Activated CD8-positive, alpha-beta memory T cell treated with anti-CD3 and anti-CD28 coated beads for 48 hours (primary cell): ENCODE results near the gene KCNT1.

Source experiments
- DNase-seq, 3 experiments: peaks; one replicate each; pipeline ENCODE4 v3.0.0-alpha.2; 2020; ENCODE audit warnings: low read depth in 2 of 3, low spot score in 2 of 3

The KCNT1 gene

DNA sequence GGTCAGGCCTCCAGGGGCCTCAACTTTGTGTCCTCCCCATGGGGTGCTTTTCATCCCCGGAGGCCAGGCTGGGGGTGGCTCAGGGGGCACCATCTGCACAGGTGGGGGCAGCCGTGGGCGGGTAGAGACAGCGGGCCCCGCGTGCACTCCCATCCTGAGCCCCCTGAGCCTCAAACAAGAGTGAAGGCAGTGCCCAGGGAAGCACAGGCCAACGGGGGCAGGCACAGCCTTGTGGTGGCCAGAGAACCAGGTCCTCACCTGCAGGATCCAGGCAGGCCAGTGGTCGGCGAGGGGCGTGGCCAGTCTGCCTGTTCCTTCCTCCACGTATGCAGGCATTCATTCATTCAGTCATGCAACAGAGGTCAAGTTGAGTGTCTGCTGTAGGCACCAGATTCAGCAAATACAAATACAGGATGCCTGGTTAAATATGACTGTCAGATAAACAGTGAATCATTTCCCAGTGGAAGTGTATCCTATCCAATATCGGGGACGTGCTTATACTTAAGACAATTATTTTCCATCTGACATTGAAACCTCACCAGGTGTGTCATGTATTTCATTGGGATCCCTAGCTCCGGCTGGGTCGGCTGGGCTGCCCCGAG lies 22.3 kb downstream of the KCNT1 start:
- DNase-seq = no peak

DNA sequence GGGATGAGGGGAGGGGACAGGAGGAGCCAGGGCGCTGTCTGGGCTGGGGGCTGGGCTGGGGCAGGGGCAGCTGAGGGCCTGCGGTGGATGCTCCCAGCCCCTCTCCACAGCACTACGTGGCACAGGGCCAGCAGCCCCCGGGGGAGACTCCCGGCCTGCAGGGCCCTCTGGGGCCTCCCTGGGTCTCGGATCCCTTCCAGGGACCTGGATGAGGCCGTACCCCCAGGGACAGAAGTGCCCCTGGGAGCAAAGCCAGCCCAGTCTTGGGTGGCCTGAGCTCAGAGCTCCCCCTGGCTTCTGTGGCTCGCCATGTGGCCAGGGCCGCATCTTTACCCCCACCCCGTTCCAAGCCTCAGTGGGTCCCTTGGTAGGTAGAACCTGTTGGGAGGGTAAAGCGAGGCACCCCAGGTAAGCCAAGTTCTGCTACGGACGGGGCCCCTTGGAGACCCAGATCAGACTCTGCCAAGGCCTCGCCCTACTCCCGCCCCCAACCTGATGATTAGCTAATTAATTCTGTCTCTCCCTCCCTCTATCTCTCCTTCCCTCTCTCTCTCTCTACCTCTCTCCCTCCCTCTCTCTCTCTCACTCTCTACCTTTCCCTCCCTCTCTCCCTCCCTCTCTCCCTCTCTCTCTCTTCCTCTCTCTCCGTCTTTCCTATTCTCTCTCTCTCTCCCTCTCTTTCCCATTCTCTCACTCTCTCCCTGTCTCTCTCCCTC lies 24.3 kb downstream of the KCNT1 start:
- no peak for DNase-seq

DNA sequence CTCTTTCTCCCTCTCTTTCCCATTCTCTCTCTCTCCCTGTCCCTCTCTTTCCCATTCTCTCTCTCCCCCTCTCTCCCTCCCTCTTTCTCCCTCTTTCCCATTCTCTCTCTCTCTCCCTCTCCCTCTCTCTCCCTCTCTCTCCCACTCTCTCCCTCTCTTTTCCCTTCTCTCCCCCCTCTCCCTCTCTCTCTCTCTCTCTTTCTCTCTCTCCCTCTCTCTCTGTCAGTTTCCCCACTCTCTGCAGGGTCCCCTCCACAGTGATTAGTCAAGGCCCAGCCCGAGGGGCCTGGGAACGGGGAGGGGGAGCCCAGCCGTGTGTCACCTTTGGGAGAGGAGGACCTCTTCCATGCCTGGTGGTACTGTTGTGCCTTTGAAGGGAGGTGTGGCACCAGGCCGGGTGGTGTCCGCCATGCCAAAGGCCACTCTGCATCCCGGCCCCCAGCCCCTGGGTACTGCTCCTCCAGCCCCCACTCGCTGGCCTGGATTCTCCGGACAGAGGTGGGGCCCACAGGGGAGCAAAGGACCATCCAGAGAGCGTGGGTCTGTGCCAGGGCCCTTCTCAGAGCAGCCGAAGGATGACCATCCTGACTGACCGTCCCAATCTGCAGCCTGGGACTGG lies 25.4 kb downstream of the KCNT1 start:
- DNase-seq = no peak

DNA sequence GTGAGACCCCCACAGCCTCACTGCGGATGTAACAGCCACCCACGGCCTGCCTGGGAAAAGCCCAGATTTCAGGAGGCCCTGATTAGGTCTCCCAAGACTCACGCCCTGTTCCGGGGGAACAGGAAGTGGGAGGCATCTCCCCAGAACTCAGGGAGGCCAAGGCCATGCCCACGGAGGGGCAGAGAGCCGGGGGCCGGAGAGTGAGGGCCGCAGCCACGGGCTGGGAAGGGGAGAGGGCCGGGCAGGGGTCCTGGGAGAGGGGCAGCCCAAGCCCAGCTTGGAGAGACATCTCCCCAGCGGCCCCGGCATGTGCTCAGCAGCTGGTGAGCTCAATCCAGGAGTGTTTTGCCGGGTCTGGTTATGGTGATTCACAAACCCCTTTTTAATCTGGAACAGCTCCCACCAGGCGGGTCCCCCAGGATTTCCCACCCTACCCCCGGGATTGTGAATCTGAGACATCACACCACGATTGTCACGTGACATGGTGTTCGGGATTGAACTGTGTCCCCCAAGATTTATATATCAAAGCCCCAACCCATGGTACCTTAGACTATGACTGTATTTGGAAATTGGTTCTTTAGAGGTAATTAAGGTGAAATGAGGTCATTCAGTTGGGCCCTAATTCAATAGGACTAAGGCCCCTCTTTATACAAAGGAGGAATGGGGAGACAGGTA lies 26.6 kb downstream of the KCNT1 start:
- no peak for DNase-seq

DNA sequence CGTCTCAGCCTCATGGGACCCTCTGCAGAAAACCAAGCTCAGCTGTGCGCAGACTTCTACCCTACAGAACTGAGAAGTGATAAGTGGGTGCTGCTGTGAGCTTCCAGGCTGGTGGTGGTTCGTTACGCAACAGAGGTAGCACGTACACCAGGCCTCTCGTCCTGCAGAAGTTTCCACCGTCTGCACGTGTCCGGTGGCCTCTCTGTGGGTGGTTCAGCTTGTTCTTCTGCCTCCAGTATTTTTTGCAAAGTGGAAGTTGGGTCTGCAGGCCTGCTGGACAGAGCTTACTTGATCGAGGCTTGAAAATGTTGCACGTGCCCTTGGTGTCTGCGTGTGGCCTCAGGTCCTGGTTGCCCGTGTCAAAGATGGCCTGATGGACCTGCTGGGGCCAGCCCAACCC lies 27.5 kb downstream of the KCNT1 start:
- no peak for DNase-seq

DNA sequence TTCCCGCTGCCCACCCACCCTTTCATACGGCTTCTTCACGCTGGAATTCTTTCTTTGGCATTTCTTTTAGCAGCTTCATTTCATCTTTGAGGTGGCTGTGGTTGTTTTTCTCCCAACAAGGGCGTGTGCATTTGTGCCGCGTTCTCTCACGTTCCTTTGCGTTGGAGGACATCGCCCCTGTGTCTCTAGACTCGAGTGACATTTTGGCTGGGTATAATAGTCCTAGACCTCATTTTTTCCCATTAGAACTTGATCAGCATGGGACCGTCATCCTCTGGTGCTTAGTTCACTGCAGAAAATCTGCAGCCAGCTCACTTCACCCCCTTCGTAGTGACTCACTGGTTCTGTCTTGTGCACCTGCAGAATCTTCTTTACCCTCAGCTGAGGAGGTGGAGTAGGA lies 29.5 kb downstream of the KCNT1 start:
- no peak for DNase-seq

DNA sequence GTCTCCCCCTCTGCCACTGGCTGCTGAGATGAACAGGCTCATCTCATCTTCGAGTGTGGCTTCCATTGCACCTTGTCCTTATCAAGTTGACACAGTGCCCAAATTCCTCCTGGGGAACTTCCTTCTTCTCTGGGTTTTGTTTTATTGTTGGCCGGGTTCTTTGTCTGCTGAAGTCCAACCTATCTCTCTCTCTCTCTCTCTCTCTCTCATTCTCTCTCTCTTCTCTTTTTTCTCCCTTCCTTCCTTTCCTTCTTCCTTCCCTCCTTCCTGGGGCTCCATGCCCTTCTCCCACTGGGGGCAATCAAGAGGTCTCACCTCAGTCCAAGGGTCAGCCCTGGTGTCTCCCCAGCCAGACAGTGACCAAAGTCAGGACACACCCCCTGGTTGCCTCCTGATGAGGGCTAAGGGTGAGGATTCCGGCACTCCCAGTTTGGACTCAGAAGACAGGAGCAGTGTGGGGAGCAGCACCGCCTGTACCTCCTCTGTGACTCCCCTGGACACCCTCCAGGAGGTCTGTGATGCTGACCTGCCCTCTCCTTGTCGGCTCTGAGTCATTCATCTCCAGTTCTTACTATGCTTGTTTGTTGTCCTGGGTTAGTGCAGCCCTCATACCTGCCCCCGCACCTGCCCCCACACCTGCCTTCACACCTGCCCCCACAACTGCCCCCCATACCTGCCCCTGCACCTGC lies 30.7 kb downstream of the KCNT1 start:
- no peak for DNase-seq

DNA sequence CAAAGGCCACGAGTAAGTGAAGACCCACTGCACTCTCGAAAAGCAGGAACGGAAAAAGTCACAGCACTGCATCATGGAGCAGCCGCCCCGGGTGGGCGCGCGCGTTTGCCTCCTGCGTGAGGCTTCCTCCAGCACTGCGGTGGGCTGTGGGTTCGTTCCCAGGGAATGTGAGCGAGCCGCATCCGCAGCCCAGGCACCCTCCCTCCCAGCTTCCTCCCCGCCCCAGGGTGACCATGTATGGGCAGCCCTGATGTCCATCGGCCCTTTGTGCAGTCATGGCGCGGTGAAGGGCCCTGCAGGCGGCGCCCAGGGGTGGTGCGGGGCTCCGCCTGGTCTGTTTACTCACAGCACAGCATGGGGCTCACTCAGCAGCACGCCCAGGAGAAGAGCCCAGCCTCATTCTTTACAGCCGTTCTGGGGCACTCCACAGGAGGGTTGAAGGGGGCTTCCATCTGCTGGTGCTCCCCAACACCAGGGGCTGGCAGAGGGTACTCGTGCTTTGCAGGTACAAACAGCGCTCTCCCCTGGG lies 32.7 kb downstream of the KCNT1 start:
- no peak for DNase-seq

DNA sequence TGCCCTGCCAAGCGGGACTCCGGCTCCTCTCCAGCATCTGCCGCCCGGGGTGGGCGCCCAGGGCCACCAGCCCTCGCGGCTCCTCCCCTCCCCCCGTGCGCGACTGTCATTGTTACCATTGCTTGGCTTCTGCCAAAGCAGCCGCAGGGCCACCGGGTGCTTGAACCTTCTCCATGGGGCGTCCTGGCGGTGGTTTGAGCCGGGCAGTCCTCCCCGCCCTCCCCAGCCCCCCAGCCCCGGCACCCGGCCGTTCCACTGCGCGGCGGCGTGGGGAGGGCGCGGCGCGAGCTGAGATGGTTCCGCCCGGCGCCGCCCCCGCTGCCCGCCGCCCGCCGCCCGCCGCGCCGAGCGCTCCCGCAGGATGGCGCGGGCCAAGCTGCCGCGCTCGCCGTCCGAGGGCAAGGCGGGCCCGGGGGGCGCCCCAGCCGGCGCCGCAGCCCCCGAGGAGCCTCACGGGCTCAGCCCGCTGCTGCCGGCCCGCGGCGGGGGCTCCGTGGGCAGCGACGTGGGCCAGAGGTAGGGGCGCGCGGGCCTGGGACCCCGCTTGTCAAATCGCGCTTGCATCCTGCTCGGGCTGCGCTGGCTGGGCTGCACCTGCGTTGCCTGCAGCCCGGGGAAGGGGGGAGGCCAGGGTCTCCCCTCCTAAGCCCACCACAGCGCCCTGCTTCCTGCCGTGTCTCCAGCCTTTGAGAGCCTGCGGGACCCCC lies 34.4 kb downstream of the KCNT1 start:
- DNase-seq = no peak

DNA sequence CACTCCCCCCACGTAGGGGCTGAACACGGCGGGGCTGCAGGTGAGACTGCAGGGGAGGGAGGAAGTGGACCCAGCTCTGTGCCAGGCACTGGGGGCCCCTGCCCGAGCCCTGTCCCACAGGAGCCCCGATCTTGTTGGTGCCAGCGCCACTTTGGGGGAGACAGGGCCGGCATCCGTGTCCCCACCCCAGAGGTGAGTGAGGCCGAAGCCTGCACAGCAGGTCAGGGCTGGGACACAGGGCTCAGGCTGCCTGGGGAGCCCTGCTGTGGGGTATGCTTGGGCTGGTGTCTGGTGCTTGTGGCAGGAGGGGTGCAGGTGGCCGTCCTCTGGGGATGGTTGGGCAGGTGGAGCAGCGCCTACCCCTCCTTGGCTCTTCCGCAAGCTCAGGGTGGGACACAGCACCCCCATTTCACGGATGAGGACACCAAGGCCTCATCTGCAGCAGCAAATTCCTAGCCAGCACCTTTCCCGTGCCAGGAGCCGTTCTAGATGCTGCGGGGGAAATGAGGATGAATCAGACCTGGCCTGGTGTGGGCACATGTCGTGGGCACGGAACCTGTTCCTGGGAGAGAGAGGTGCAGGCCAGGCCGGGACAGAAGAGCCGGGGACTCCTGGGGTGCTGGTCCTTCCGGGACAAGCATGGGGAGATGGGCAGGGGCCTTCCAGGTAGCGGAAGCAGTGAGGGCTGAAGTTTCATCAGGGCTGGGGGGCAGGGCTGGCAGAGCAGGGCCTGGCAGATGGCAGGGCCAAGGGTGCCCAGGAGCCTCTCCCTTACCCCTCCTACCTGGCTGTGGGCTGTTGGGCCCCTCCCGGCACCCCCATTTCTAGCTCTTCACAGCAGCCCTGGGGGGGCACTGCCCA lies 35.2 kb downstream of the KCNT1 start:
- DNase-seq = no peak

DNA sequence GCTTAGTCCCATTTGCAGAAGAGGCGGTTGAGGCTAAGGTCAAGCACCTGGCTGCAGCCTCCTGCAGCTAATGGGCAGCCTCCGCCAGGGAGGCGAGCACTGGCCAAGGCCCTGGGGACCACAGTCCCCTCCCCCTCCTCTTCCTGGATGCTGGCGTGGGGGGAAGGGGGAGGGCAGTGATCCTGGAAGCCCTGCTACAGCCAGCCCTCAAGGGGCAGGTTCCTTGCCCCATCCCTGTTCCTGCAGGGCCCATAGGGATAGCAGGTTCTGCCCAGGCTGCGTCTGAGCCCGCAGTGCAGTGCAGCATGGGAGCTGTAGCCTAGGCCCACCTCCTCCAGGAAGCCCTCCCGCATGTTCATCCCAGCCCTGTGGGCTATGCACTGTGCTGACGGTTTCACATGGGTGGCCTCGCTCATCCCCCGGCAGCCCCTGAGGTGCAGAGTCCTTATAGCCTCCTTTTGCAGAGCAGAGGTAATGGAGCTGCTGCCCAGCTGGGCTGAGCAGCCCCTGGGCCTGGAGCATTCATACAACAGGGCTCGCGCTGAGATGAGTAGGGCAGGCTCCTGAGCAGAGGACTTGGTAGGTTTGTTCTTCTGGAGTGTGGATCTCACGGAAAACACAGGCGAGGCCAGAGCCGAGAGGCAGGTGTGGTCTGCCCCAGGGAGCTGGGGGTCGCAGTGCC lies 36.0 kb downstream of the KCNT1 start:
- DNase-seq = no peak

DNA sequence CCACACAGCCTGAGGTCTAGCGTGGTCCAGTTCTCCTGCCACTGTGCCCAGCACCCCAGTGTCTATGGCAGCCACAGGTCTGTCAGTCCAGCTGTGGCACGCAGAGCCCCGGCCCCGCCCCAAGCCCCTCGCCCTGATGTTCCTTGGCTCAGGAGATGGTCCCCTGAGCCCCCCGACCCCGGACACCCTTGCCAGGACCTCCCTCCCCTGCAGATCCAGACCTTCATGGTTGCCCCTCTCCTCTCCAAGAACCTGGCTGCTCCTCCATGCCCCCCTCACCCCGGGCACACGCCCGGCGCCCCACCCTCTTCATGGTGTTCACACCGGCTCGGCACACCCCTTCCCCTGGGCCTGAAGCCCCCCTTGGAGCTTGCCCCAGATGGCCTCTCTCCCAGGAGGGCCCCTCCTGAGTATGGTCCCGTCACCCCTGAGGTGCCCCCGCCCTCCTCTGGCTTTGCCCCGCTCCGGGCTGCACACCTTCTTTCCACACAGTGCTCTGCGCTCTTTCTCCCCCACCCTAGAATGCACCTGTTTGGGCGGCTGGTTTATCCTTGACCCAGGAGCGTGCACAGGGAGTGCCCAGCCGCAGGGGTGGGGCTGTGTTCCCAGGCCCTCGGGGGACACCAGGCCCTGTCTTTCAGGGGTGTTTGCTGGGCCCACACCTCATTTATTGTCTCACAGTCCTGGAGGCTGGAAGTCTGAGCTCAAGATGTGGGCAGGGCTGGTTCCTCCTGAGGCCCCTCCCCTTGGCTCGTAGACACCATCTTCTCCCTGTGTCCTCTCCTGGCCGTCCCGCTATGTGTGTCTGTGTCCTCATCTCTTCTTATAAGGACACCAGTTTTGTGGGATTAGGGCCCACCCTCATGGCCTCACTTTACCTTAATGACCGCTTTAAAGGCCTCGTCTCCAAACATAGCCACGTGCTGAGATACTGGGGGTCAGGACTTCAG lies 37.6 kb downstream of the KCNT1 start:
- no peak for DNase-seq

DNA sequence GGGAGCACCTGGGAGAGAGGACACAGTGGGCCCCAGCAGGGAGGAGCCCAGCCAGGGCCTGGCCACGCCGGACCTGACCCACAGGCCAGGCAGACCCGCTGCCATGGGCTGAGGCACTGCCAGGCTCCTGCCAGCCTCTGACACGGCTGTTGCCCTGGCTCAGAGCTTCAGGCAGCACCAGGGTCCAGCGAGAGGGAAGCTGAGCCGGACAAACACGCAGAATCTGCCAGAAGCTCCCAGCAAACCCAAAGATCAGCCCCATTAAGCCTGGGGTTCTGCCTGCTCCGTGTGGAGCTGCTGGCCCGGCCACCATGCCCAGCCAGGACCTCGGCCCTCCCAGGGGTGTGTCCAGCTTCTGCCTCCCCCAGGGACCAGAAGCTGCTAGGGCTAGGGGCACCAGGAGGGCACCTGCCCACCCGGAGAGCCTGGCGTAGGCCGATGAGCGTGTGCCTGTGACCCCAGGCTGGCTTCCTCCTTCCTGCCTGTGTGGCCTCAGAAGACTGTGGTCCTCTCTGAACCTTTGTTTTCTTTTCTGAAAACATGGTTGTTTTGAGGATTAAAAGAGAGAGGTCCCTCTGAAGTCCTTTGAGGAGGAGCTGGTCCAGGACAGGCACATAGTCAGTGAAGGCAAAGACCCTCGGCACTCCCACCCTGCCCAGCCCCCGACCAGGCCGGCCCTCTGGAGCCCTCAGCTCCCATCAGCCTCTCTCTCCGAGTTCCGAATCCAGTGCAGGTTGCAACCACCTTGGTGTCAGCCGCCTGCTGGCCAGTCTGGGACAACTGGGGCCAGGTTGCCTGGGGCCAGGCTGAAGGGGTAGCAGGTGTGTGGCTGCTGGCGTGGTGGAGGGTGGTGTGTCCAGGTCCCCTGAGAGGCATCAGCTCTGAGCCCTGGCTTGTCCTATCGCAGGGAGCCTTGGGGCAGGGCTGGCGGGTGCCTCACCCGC lies 39.6 kb downstream of the KCNT1 start:
- no peak for DNase-seq

DNA sequence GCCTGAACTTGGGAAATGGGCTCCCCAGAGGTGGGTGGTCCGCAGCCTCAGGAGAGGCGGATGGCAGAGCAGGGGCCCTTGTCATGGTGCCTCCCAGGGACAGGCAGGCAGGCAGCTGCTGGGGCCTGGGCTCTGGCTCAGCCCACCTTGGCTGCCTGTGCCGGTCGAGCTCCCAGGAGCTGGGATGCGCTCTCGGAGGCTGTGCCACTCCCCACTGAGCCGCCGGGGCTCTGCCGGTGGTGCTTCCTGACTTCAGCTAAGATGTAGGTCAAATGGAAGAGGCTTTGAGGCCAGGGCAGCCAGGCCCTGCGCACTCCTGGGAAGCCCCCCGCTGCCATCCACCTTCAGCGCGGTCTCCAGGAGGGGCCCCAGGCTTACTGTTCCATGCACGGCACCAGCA lies 41.0 kb downstream of the KCNT1 start:
- no peak for DNase-seq

DNA sequence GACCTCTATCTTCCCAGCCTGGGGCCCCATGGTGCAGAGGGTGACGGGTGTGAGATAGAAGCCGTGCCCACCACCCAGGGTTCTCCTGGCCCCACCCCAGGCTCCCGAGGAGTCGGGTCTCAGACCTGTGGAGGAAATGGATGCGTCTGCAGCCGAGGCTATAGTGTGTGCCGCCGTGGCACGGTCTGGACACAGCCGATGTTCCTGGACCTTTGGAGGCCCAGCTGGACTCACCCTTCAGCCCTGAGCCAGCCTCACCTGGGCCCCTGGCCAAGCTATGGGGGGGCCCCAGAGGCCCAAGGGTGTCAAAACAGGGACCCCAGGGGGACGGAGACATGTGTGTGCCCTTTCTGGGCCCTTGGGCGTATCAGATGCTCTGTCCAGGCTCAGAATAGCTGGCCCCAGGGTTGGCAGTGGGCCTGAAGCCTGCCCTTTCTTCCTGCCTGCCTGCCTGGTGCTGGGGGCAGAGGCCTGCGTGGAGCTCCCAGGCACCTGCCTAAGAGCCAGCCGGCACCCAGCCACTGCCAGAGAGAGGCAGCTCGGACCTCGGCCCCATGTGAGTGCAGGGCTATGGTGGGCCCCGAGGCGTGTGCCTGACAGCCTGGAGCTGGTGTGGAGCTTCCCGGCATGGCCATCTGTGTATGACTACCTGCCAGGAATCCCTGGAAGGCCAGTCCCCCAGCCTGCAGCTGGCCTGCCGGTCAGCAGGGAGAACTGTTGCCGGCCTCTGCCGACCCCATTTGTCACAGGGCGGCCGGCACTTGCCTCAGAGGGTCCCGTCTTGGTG lies 41.8 kb downstream of the KCNT1 start:
- no peak for DNase-seq
